Caco-2 (cell line): ENCODE measurements around the gene DYNC2LI1. TPM values are rescaled to one million over a fixed set of nuclear protein-coding genes. Genes with fewer than 3 reads are reported as not detected.

Experiments
- Bru-seq: library from RNA; stranded (reverse); fragments of 400-500 nt; gene quantifications from one replicate; lab custom pipeline; 2021; lab: Mats Ljungman, UMichigan
- BruChase-seq, 2 experiments: library from RNA; stranded (reverse); fragments of 400-500 nt; gene quantifications; one replicate each; lab custom pipeline; 2021; lab: Mats Ljungman, UMichigan
- BruUV-seq: library from RNA; stranded (reverse); fragments of 400-500 nt; replicated peaks from 2 replicates; lab custom pipeline; 2021; lab: Mats Ljungman, UMichigan
- CTCF ChIA-PET: fragments of 300-600 bp; sonication (Branson Sonifier 250); formaldehyde crosslinking; loops from one replicate; lab custom pipeline; 2022; ENCODE audit warnings: antibody characterized with exemption; lab: Charles Lee
- POLR2A ChIA-PET: fragments of 300-600 bp; sonication (Branson Sonifier 250); formaldehyde crosslinking; loops from one replicate; lab custom pipeline; 2022; ENCODE audit warnings: antibody characterized with exemption; lab: Charles Lee
- DNase-seq, 2 experiments: peaks; one replicate each; pipeline versions ENCODE4 v3.0.0 to v3.0.0-alpha.2; 2020 to 2022
- H3K27me3 ChIP-seq: replicated peaks from 2 replicates; pipeline ENCODE4 v1.6.0; 2011; ENCODE audit warnings: low read length; ENCODE audit not compliant: control insufficient read depth, insufficient read depth
- H3K36me3 ChIP-seq: 2 replicates; pipeline ENCODE4 v1.5.1; 2011; ENCODE audit warnings: low read length; ENCODE audit not compliant: control insufficient read depth, insufficient read depth
- H3K4me1 ChIP-seq: fragments of 250-450 bp; sonication (Bioruptor Pico); 2 replicates; pipeline ENCODE4 v1.5.1; 2020; ENCODE audit warnings: mild to moderate bottlenecking
- H3K4me3 ChIP-seq: 2 replicates; pipeline ENCODE4 v1.5.1; 2011; ENCODE audit warnings: low read depth, mild to moderate bottlenecking, control low read depth, low read length
- H3K9me3 ChIP-seq: fragments of 250-450 bp; sonication (Bioruptor Pico); 2 replicates; pipeline ENCODE4 v1.5.1; 2020; ENCODE audit warnings: mild to moderate bottlenecking, moderate library complexity
- H3K27ac Mint-ChIP-seq: one replicate; pipeline ENCODE4 v1.8.0; 2022; ENCODE audit warnings: mixed read lengths; ENCODE audit not compliant: unreplicated experiment
- H3K27me3 Mint-ChIP-seq: one replicate; pipeline ENCODE4 v1.8.0; 2022; ENCODE audit warnings: mixed read lengths; ENCODE audit not compliant: insufficient read depth, unreplicated experiment
- H3K36me3 Mint-ChIP-seq: one replicate; pipeline ENCODE4 v1.8.0; 2022; ENCODE audit warnings: mild to moderate bottlenecking, mixed read lengths; ENCODE audit not compliant: insufficient read depth, unreplicated experiment
- H3K4me1 Mint-ChIP-seq: one replicate; pipeline ENCODE4 v1.8.0; 2022; ENCODE audit warnings: low read depth, mixed read lengths; ENCODE audit not compliant: unreplicated experiment
- H3K4me3 Mint-ChIP-seq: one replicate; pipeline ENCODE4 v1.8.0; 2022; ENCODE audit warnings: mild to moderate bottlenecking, moderate library complexity, mixed read lengths; ENCODE audit not compliant: unreplicated experiment
- H3K9me3 Mint-ChIP-seq: one replicate; pipeline ENCODE4 v1.8.0; 2022; ENCODE audit warnings: mixed read lengths; ENCODE audit not compliant: unreplicated experiment
- CTCF ChIP-seq, 2 experiments: fragments of 200-600 bp in 1 of 2; IDR thresholded peaks; 1 replicate in 1 of 2; 2 replicates in 1 of 2; pipeline versions ENCODE4 v1.5.1 to v1.8.0; 2011 to 2022; ENCODE audit warnings: antibody characterized with exemption in 1 of 2, control low read depth in 1 of 2, inconsistent platforms in 1 of 2, low read depth in 1 of 2, low read length in 1 of 2, mild to moderate bottlenecking in 1 of 2, moderate library complexity in 1 of 2; ENCODE audit not compliant: insufficient read depth in 1 of 2, severe bottlenecking in 1 of 2, unreplicated experiment in 1 of 2
- intact Hi-C: fragments of 100-400 bp; cut with micrococcal nuclease; formaldehyde crosslinking; loops from one replicate; pipeline ENCODE4 v1.10.0; 2022; ENCODE audit not compliant: unreplicated experiment
- long read RNA-seq: library from polyadenylated mRNA; stranded (forward); transcript quantifications from one replicate; pipeline ENCODE4 v2.0.0, GENCODE V29; 2022
- total RNA-seq: library from RNA; stranded (reverse); gene quantifications from 2 replicates; pipeline ENCODE4 v1.2.3, GENCODE V29; 2022

DYNC2LI1 gene
- total RNA-seq (6.4 and 8.3 TPM in 2 replicates), Bru-seq, nascent RNA (percentile 52 among the genes with signal in this experiment), BruChase-seq, experiment 1, labeled RNA remaining after a 2-hour chase (percentile 57 among the genes with signal in this experiment), BruChase-seq, experiment 2, labeled RNA remaining after a 6-hour chase (percentile 51 among the genes with signal in this experiment)
- long read RNA-seq, partial matches to known transcripts = 1 of 8 reads
- long read RNA-seq, other reads (novel, unspliced or antisense) = 4 of 8 reads

- Mint-ChIP-seq H3K27ac (peak within 1 kb of the TSS; percentile 95), H3K4me1 (peaks cover 4% of the 10 kb centered on the region), H3K36me3 (peaks cover 6% of the 10 kb centered on the region), H3K27me3 (no peaks in the 10 kb centered on the region), H3K9me3 (no peaks in the 10 kb centered on the region), H3K4me3 (peak within 1 kb of the TSS; percentile 84)
- ChIA-PET POLR2A (interaction anchor here (0.6 to 1.4 kb wide), 2 partner anchors 37 to 178 kb away, joined by 3 to 5 read pairs; partner anchors contain the start of gene THADA), CTCF (interaction anchor here (0.5 to 1.4 kb wide), 3 partner anchors 22 to 169 kb away, joined by 3 to 7 read pairs (median 3); no protein-coding TSS in a partner anchor)
- no peaks in the 10 kb centered on the region for H3K9me3 ChIP-seq
- H3K4me1 ChIP-seq = no peaks in the 10 kb centered on the region
- H3K36me3 ChIP-seq = no peaks in the 10 kb centered on the region
- intact Hi-C loops = loop anchor here (1.0 kb wide), 1 partner anchor 174 kb away; no protein-coding TSS in a partner anchor
- no peaks in the 10 kb centered on the region for H3K27me3 ChIP-seq
- peak within 1 kb of the TSS; percentile 71 for H3K4me3 ChIP-seq
- DNase-seq = peak; percentile 93 to 94
- BruUV-seq = no TSS peak
- TF ChIP-seq CTCF (IDR thresholded peaks at IDR 0.05; ENCODE audit: insufficient read depth in 1 of 2, low read depth in 1 of 2, low read length in 1 of 2, severe bottlenecking in 1 of 2, unreplicated experiment in 1 of 2) = no peak
Measured at GRCh38 chr2:43773876-43774613, at the start of gene DYNC2LI1. Gene DYNC2LI1 (plus strand): TSS chr2:43774039. CDS start chr2:43774139, 100 bp downstream.

- peak overlapping the region; percentile 52 for H3K27ac Mint-ChIP-seq
- peak overlapping the region; percentile 20; the same call in 1 of the 2 replicates for H3K4me3 ChIP-seq
- no peaks in the 10 kb centered on the region; the same call in 1 of the 2 replicates for H3K27me3 ChIP-seq
- H3K36me3 Mint-ChIP-seq = no peaks in the 10 kb centered on the region
- H3K36me3 ChIP-seq = no peaks in the 10 kb centered on the region
- H3K4me1 Mint-ChIP-seq = peaks cover 9% of the 10 kb centered on the region
- peak overlapping the region; percentile 71 for H3K4me3 Mint-ChIP-seq
- H3K9me3 Mint-ChIP-seq = no peaks in the 10 kb centered on the region
- TF ChIP-seq CTCF (IDR thresholded peaks at IDR 0.05; ENCODE audit: insufficient read depth in 1 of 2, low read depth in 1 of 2, low read length in 1 of 2, severe bottlenecking in 1 of 2, unreplicated experiment in 1 of 2) = no peak
- no peaks in the 10 kb centered on the region for H3K9me3 ChIP-seq
- no TSS peak for BruUV-seq
- ChIA-PET POLR2A (no interaction called here), CTCF (interaction anchor here (2.5 kb wide), 1 partner anchor 120 kb away, joined by 6 read pairs; no protein-coding TSS in a partner anchor)
- peak in 1 of 2 experiments; percentile 26 for DNase-seq
- H3K27me3 Mint-ChIP-seq = no peaks in the 10 kb centered on the region
- intact Hi-C loops = no loop called here
- peaks cover 21% of the 10 kb centered on the region for H3K4me1 ChIP-seq
Measured at GRCh38 chr2:43724728-43725526, 48.9 kb upstream of the DYNC2LI1 start.
